NCI-H460 (cell line): ENCODE data around the gene TBC1D5. TPM values are rescaled to one million over a fixed set of nuclear protein-coding genes. Genes with fewer than 3 reads are reported as not detected.
"Not testable (repeated sequence)": the region's sequence is repeated elsewhere in the genome, so short reads cannot be mapped to it uniquely, and the experiment has no call there.

Experiments used
- DNase-seq: peaks from one replicate; pipeline ENCODE4 v3.0.0-alpha.2; 2016; ENCODE audit warnings: low read depth; ENCODE audit errors: extremely low read depth
- small RNA-seq, 2 experiments: library from RNA; depleted of rRNA; stranded (forward); fragments of <200 nt; gene quantifications; one replicate each; pipeline ENCODE3, GENCODE V24; 2014
- total RNA-seq: library from RNA; depleted of rRNA; stranded (reverse); fragments of >200 nt; shearing (Covaris generic); gene quantifications from 2 replicates; pipeline ENCODE4 v1.2.3, GENCODE V29; 2014

The TBC1D5 gene
- total RNA-seq, 1 experiment from 2014 or later = 48.7 TPM

DNA sequence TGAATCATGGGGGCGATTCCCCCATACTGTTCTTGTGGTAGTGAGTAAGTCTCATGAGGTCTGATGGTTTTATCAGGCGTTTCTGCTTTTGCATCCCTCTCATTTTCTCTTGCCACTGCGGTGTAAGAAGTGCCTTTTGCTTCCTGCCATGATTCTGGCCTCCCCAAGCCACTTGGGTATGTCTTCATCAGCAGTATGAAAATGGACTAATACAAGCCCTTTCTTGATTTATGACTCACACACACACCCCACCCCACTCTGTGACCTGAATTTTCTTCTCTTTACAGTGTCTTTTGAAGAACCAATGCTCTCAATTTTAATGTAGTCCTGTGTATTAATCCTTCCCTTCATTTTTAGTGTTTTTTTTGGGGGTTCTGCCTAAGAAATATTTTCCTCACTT, 612.9 kb downstream of the TBC1D5 start:
- DNase-seq = no peak

- not testable (repeated sequence) for DNase-seq
These were observed 613.8 kb downstream of the TBC1D5 start for GRCh38 chr3:17128671-17129070.

GRCh38 chr3:17125738-17126442, 616.5 kb downstream of the TBC1D5 start:
- DNase-seq = no peak

DNA sequence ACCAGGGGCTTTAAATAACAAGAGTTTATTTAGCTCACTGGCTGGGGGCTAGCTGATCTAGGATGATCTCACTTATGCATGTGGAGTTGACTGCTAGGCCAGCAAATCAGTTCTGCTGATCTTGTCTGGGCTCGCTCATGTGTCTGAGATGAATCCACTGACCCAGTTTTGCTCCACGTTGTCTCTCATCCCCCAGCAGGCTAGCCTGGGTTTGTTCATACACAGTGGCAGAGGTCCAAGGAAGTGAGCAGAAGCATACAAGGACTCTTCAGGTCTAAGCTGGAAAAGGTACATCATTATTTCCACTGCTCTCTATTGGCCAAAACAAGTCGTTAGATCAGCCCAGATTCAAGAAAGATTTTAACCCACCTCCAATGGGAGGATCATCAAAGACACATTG, 619.7 kb downstream of the TBC1D5 start:
- no peak for DNase-seq

GRCh38 chr3:17121336-17121735, 621.1 kb downstream of the TBC1D5 start:
- no peak for DNase-seq

- no peak for DNase-seq
These were observed 622.3 kb downstream of the TBC1D5 start for GRCh38 chr3:17120115-17120514.

DNA sequence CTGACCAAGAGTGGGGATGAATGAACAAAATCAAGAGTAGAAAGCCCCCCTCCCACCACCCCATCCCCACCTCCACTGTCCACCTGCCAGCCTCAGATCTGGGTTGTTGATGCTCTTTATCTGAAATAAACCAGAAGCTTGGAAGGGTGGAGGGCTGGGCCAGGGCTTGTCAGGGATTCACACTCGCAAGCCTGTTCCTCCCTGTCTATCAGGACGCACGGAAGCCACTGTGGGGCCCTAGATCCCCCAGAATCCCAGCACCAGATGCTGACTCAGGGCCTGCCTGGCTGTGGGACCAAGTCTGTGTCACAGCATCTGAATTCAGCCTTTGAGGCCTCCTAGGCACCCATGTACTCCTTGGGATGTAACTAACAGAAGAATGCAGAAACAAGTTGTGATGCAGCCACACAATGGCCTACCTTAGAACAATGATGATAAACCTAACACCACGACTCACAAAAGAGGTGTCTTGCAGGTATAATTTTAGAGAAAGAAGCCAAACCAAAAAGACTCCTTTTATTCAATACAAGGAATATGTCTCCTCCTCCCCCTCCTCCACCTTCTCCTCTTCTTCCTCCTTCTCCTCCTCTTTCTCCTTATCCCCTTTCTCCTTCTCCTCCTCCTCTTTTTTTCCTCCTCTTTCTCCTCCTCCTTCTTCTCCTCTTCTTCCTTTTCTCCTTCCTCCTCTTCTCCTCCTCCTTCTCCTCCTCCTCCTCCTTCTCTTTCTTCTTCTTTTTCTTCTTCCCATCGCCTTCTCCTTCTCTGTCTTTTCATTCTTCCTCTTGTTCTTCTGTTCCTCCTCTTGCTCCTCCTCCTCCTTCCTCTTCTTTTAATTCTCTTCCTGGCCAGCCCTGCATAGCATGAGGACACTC, 623.0 kb downstream of the TBC1D5 start:
- DNase-seq = no peak

- DNase-seq = no peak
These were observed 623.7 kb downstream of the TBC1D5 start for GRCh38 chr3:17118771-17119170.

DNA sequence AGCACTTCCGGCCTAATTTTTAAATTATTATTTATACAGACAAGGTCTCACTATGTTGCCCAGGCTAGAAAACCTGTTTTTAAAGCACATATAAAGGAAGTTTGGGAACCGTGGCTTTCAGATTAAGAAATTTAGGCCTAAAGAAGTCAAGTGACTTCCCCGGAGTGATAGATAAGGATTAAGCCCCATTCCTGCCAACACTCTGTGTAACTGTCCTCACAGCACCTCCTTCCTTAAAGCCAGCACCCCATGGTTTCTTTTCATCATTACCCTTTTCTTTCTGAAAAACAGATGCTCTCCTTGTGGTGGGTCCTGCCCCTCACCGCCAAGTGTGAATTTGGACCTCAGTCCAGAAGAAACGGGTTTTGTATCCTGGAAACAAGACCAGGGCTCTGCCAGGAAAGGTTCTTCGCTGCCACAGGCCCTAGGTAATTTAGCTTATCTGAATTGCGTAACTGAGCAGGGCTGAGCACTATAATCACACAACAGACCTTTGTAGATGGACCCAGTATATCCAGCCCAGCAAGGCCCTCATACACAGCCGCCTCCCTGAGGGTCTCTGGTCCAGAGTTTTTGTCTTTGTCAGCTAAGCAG, 626.3 kb downstream of the TBC1D5 start:
- no peak for DNase-seq

DNA sequence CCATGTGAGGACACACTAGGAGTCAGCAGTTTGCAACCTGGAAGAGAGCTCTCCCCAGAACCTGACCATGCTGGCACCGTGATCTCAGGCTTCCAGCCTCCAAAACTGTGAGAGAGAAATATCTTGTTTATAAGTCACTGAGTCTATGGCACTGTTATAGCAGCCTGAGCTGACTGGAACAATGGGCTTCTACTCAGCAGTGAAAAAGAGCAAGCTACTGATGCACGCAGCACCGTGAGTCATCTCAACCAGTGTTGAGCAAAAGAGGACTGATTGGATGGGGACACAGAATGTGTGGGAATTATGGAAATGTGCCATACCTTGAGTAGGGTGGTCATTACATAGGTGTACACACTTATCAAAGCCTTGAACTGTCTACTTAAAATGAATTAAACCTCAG, 627.2 kb downstream of the TBC1D5 start:
- DNase-seq = no peak

- DNase-seq = no peak
These were observed 630.8 kb downstream of the TBC1D5 start for GRCh38 chr3:17111586-17111985.

DNA sequence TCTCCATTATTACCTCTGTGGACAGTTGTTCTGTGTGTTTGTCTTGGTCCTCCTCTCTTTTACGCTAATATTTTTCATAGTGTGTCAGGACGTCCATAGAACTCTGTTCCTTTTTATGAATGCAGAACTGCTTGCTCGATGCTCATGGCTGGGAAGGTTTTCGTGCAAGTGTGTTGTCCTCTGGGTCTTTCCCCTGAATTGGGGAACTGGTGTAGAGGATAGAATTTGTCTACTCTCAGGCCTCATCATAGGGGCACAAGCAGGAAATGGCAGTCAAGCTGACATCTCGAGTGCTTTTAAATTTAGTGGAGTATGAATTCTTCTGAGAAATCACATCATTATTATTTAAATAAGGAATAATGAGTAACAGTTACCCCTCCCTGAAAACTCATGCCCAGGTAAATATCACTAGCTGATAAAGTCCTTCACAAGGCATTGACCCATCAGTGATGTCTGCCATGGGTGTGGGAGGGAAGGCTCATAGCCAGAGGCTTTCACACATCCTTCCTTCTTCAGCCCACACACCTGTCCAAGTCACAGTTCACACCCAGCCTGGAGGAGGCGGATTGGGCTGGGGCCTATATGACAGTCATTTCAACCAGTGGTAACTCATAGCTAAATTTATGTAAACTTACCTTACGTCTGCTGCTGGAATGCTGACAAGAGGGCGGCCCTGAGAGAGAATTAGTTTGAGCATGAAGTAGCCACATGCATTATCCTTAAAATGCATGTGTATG, 631.6 kb downstream of the TBC1D5 start:
- DNase-seq = no peak

Small RNAs within 50 kb of the gene (small RNA-seq; reads per million reads assigned to genes)
- gene AC104451.1 = 0 reads per million in 2 experiments
- gene RNU7-10P = 0 reads per million in 2 experiments
